LNCaP clone FGC (cell line): ENCODE results near the gene PRPF8.
"Not testable (repeated sequence)": the region's sequence is repeated elsewhere in the genome, so short reads cannot be mapped to it uniquely, and the experiment has no call there.

Experiments used
- DNase-seq: peaks from one replicate; pipeline ENCODE4 v3.0.0-alpha.2; 2011; ENCODE audit warnings: low read depth
- H3K4me3 ChIP-seq: 2 replicates; pipeline ENCODE4 v1.5.1; 2011; ENCODE audit warnings: mild to moderate bottlenecking, low read depth, low read length, control low read depth
- TF ChIP-seq, protein P1 (sequence below): IDR thresholded peaks from 2 replicates; pipeline ENCODE4 v1.5.1; 2012; ENCODE audit warnings: mild to moderate bottlenecking; ENCODE audit not compliant: control insufficient read depth, insufficient read depth; ENCODE audit errors: extremely low read depth

PRPF8 gene

DNA sequence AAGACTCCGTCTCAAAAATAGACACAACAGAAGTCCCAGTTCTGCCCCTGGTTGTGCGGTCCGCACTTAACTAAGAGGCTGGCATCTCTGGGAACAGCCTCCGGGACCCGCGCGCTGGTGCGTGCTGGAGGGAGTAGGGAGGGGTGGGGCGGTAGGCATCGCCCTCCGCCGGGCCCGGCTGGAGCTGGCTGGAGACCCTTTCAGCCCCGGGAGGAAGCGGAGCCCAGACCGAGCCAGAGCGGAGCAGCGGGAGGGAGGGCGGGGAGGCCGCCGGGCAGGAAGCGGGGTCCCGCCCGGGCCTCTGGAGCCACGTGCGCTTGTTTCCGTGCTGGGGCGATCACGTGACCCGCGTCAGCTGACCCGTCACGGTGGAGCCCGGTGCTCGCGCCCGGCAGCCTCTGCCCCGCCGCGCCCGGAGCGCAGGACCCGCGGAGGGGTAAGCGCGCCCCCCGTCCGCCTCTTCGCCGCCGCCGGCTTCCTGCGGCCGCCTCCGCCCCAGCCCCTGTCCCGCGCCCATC, 39.7 kb upstream of the PRPF8 start, which contains the start of gene WDR81:
TSS of gene WDR81 (plus strand) at position 354 of the 518 bp plus-strand sequence. CDS start 256 bp downstream, outside the sequence.
- TF ChIP-seq, protein P1, sequence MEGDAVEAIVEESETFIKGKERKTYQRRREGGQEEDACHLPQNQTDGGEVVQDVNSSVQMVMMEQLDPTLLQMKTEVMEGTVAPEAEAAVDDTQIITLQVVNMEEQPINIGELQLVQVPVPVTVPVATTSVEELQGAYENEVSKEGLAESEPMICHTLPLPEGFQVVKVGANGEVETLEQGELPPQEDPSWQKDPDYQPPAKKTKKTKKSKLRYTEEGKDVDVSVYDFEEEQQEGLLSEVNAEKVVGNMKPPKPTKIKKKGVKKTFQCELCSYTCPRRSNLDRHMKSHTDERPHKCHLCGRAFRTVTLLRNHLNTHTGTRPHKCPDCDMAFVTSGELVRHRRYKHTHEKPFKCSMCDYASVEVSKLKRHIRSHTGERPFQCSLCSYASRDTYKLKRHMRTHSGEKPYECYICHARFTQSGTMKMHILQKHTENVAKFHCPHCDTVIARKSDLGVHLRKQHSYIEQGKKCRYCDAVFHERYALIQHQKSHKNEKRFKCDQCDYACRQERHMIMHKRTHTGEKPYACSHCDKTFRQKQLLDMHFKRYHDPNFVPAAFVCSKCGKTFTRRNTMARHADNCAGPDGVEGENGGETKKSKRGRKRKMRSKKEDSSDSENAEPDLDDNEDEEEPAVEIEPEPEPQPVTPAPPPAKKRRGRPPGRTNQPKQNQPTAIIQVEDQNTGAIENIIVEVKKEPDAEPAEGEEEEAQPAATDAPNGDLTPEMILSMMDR, result no peak
- H3K4me3 ChIP-seq, result peak within 1 kb of the TSS; percentile 87
- DNase-seq, result peak; percentile 46

DNA sequence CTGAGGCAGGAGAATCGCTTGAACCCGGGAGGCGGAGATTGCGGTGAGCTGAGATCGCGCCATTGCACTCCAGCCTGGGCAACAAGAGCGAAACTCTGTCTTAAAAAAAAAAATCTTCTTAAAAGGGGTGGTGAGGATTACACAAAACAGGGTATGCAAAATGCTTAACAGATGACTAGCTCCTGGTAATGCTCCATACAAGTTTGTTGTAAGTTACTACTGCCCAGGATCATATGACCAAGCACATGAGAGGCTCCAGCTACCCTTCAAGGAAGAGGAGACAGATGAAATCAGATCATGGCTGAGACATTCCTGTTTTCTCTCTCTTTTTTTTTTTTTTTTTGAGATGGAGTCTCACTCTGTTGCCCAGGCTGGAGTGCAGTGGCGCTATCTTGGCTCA, 37.4 kb upstream of the PRPF8 start:
- not testable (repeated sequence) for DNase-seq

DNA sequence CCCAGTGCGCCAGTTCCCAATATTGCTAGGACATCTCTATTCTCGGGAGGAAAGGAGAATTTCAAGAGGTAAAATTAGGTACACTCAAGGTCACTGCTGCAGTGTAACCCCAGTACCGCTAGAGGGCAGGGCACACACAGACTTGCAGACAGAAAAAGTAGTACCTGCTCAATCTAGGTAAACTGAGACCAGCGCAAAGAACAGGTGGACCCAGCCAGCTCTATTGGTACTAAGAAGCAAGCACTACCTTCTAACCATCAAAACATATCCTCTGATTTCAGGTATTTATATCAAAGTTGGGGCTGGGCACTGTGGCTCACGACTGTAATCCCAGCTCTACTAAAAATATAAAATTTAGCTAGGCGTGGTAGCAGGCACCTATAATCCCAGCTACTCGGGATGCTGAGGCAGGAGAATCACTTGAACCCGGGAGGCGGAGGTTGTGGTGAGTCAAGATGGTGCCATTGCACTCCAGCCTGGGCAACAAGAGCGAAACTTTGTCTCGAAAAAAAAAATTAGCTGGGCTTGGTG, 36.3 kb upstream of the PRPF8 start:
- TF ChIP-seq, protein P1, result peak; percentile 99
- no peak for DNase-seq
- H3K4me3 ChIP-seq, result no peak overlapping the region

More for the DNA sequence above, 37.4 kb upstream of the PRPF8 start:
- not testable (repeated sequence) for H3K4me3 ChIP-seq

DNA sequence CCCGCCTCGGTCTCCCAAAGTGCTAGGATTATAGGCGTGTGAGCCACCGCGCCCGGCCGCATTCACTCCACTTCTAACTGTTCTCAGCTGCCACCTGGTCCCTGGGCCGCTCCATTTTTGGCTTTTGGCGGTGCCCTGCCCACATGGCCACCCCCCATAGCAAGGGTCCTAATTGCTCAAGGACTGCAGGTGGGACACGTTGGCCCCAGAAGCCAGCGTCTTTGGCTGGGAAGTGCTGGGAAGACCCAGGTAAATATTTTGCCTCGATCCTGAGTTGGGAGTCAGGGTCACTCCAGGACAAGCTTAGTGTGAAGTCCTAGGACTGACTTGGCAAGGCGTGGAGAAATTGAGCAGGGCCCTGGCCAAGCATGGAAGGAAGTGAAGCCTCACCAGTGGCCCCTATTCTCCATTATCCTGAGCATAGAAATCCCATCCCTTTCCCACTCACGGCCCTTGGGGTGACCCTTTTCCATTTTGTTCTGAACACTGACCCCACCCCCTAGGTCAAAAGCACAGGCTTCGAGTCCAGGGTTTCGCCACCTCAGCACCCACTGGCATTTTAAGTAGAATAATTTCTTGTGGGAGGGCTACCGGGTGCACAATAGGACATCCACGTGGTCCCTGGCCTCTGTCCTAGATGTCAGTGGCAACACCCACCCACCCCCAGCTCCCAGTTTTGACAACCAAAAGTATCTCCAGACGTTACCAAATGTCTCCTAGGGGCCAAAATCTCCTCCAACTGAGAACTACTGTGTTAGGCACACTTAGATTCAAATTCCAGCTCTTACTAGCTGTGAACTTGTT, 33.9 kb upstream of the PRPF8 start:
- TF ChIP-seq, protein P1, result no peak
- peak overlapping the region; percentile 79 for H3K4me3 ChIP-seq
- DNase-seq, result no peak

DNA sequence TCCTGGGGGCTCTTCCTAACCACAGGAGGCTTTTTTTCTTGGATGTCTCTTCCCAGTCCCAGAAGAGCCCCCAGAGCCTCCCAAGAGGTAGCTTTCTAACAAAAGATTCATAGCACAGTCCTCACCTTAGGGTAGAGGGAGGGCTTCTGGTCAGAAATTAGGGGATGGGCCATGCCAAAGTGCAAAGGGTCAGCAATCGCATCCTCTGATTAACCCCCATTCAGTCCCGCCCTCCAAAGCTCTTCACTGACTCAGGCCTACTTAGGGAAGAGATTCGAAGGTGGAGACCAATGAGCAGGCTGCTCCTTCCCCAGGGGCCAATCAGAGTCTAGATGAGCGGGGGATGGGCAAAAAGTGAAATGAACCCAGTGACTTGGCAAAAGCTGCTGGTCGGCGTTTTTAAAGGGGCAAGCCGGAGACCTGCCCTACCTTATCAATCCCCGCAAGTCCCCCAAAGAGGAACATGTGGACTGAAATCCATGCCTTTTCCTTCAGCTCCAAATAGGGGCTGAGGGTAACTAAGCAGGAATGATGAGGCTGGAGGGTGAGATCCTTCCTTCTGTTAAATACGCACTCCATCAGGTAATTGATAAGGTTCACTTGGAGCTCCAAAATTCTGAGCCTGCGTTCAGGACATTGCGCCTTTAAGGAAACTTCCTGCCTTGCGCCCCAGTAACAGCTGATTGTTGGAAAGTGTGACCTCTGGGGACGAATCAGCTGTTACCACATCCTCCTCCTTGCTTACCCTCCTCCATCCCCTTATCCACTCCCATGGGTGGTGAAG, 32.4 kb upstream of the PRPF8 start:
- H3K4me3 ChIP-seq, result peak overlapping the region; percentile 79
- peak; percentile 98 for DNase-seq
- TF ChIP-seq, protein P1, result no peak

DNA sequence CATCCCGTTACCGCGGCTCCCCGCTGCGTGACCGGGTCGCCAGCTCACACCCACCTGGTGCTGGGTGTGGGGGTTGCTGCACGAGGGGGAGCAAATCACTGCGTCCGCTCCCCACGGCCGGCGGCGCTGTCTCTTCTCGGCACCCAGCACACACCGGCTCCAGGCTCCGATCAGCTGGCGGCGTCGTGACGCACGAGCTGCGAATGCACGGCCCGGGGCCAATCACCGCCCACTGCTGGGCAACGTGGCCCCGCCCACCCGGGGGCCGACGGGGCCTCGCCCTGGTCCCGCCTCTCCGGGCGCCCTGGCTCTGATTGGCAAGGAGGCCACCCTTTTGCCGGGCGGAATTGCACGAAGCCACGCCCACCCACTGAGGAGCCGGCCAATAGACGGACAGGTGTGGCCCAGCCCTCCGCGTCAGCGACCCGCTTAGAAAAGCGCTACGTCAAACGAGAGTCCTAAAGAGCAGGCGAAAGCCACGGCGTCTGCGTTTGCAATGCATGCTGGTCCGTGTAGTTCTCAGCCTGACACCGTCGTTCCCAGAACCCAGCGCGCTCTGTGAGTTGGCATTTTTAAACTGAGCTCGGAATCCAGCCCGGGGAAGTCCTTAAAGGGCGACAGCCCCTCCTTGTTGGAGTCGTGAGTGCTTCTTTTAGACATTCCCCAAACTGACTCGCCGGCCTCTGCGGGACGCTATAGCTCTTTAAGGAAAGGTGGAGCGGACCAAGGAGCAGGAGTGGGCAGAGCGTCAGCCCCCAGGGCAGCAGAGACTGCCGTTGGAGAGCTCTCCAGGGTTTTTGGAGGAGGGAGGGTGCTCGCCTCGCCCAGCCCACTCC, 31.6 kb upstream of the PRPF8 start:
- TF ChIP-seq, protein P1, result 0 out of 2 replicates have a peak, but pooled peaks have one; percentile 18
- peak; percentile 100 for DNase-seq
- peak overlapping the region; percentile 79 for H3K4me3 ChIP-seq
